Stimulated activated CD4-positive, alpha-beta T cell treated with anti-CD3 and anti-CD28 coated beads, Interleukin-2, amount 100 ng/mL, for 24 hours (primary cell): ENCODE results near the gene PPRC1.

Experiments
- DNase-seq, 2 donors: peaks; one replicate each; pipeline ENCODE4 v3.0.0-alpha.2; 2020

PPRC1 gene

GRCh38 chr10:102119417-102120141, 13.3 kb upstream of the PPRC1 start:
- DNase-seq = peak; percentile 55 to 59

GRCh38 chr10:102120142-102120990, 12.5 kb upstream of the PPRC1 start, which contains the start of gene LDB1:
TSS of gene LDB1 (minus strand) at chr10:102120368. CDS start at chr10:102120110, 258 bp downstream.
- peak; percentile 68 to 70 for DNase-seq

GRCh38 chr10:102120991-102121738, 11.7 kb upstream of the PPRC1 start:
- peak in 1 of 2 donors; percentile 35 for DNase-seq

GRCh38 chr10:102121739-102122372, 11.0 kb upstream of the PPRC1 start:
- no peak for DNase-seq

GRCh38 chr10:102122450-102122849, 10.4 kb upstream of the PPRC1 start:
- no peak for DNase-seq

GRCh38 chr10:102123223-102123622, 9.6 kb upstream of the PPRC1 start:
- DNase-seq = no peak

GRCh38 chr10:102131286-102132170, 1.3 kb upstream of the PPRC1 start:
- DNase-seq = no peak

GRCh38 chr10:102132193-102132562, 662 bp upstream of the PPRC1 start:
- no peak for DNase-seq

- peak; percentile 75 to 77 for DNase-seq
Observed at GRCh38 chr10:102133373-102134195, 744 bp downstream of the PPRC1 start.

GRCh38 chr10:102134416-102134815, 1.6 kb downstream of the PPRC1 start:
- DNase-seq = no peak

GRCh38 chr10:102135956-102136526, 3.2 kb downstream of the PPRC1 start:
- DNase-seq = no peak

GRCh38 chr10:102139281-102140110, 6.7 kb downstream of the PPRC1 start:
- no peak for DNase-seq

- no peak for DNase-seq
Observed at GRCh38 chr10:102140218-102140617, 7.4 kb downstream of the PPRC1 start.

- no peak for DNase-seq
Observed at GRCh38 chr10:102140913-102141540, 8.2 kb downstream of the PPRC1 start.

- no peak for DNase-seq
Observed at GRCh38 chr10:102141583-102142107, 8.8 kb downstream of the PPRC1 start.

- DNase-seq = no peak
Observed at GRCh38 chr10:102146971-102147428, 14.2 kb downstream of the PPRC1 start.

- DNase-seq = no peak
Observed at GRCh38 chr10:102147561-102147960, 14.7 kb downstream of the PPRC1 start.

GRCh38 chr10:102148275-102148674, 15.4 kb downstream of the PPRC1 start:
- DNase-seq = no peak
